ENCODE results near the gene CMTM4. TPM values are rescaled to one million over a fixed set of nuclear protein-coding genes. Genes with fewer than 3 reads are reported as not detected.
A peak's percentile ranks its signal among the peaks of the same experiment; 100 is the strongest.

Gene CMTM4
- total and polyA plus RNA-seq, 2 of the 8 experiments (the other 6 are each of a cell fraction or from before 2014, with no cell fraction given): 35.3 to 51.7 TPM

GRCh38 chr16:66662445-66663194, 33.9 kb downstream of the CMTM4 start:
- POLR2A ChIA-PET (ENCODE audit: partially characterized antibody): interaction anchor here (1.2 to 1.5 kb wide), 3 partner anchors 10 to 54 kb away, joined by 3 to 4 read pairs (median 3); no protein-coding TSS in a partner anchor
- H3K79me2 ChIP-seq (ENCODE audit: control insufficient read depth in 1 of 2, insufficient read depth in 2 of 2, low read length in 2 of 2): peaks cover 0 to 20% of the 10 kb centered on the region in 2 experiments; a peak in 2 of 4 replicates

More at GRCh38 chr16:66662445-66663194, 33.9 kb downstream of the CMTM4 start:
- H3K23me2 ChIP-seq (ENCODE audit: low read depth, low read length): no peaks in the 10 kb centered on the region; the same call in 1 of the 2 replicates
- H3K36me3 ChIP-seq (ENCODE audit: control insufficient read depth in 2 of 4, insufficient read depth in 4 of 4, low read length in 3 of 4): no peaks in the 10 kb centered on the region
- WGBS, 2 experiments (ENCODE audit: extremely low coverage in 1 of 2, insufficient coverage in 1 of 2, insufficient read length in 1 of 2, insufficient replicate concordance in 2 of 2, low coverage in 1 of 2, low lambda C conversion rate in 2 of 2, missing lambda C conversion rate in 1 of 2): 85% methylated on average over 7 of the region's 7 CpGs; no CpG with 5 or more reads in 1 of the 2 experiments
- H2BK5ac ChIP-seq (ENCODE audit: low read depth, low read length): no peak overlapping the region
- no peak overlapping the region for H3K4ac ChIP-seq (replicated peaks; ENCODE audit: insufficient read length, low read depth, low read length)
- no peak overlapping the region for H3K23ac ChIP-seq (ENCODE audit: insufficient read length)
- H3K18ac ChIP-seq (ENCODE audit: extremely low read depth, low read length): no peak overlapping the region
- no peak overlapping the region for H2BK15ac ChIP-seq (ENCODE audit: low read length)
- no peaks in the 10 kb centered on the region for H3K4me1 ChIP-seq (replicated peaks in 1 of 4; ENCODE audit: control insufficient read depth in 3 of 4, insufficient read depth in 4 of 4, low read length in 3 of 4)
- H3K14ac ChIP-seq (ENCODE audit: insufficient read length): no peak overlapping the region
- H2BK20ac ChIP-seq (ENCODE audit: low read length): no peak overlapping the region
- FAIRE-seq: no peak
- no peak overlapping the region for H3K4me3 ChIP-seq (ENCODE audit: extremely low read depth in 1 of 4, insufficient read depth in 2 of 4, low read depth in 3 of 4, low read length in 4 of 4)
- no peak overlapping the region for H4K5ac ChIP-seq (ENCODE audit: insufficient read length, low read depth, low read length)
- no peaks in the 10 kb centered on the region; the same call in 1 of the 2 replicates for H3K79me1 ChIP-seq (ENCODE audit: low read depth, low read length)
- CTCF ChIA-PET (ENCODE audit: partially characterized antibody): interaction anchor here (0.6 to 4.1 kb wide), 25 partner anchors 8 to 200 kb away, joined by 3 to 58 read pairs (median 5); partner anchors contain the start of genes CMTM4 and NAE1
- H4K20me1 ChIP-seq (replicated peaks in 1 of 2; ENCODE audit: control insufficient read depth in 1 of 2, insufficient read depth in 2 of 2, low read length in 2 of 2): peaks cover 2 to 5% of the 10 kb centered on the region in 2 experiments
- H3K9ac ChIP-seq (replicated peaks in 1 of 4; ENCODE audit: extremely low read depth in 1 of 4, low read depth in 3 of 4, low read length in 3 of 4): no peak overlapping the region
- no peak overlapping the region for H2AK5ac ChIP-seq (ENCODE audit: low read depth, low read length)
- no peak overlapping the region for H2BK120ac ChIP-seq (replicated peaks; ENCODE audit: low read depth, low read length)
- no peak overlapping the region for H2BK12ac ChIP-seq (ENCODE audit: low read depth, low read length)
- no peaks in the 10 kb centered on the region for H3K9me3 ChIP-seq (ENCODE audit: insufficient read depth in 2 of 2, low read depth in 1 of 2, low read length in 1 of 2)
- no peak overlapping the region for H3K27ac ChIP-seq (ENCODE audit: low read depth, low read length)
- H2AFZ ChIP-seq (ENCODE audit: low read length): no peak overlapping the region
- no peak overlapping the region for H3K56ac ChIP-seq (replicated peaks; ENCODE audit: insufficient read length, low read depth, low read length)
- no peak overlapping the region for H3K4me2 ChIP-seq (ENCODE audit: insufficient read depth in 1 of 2, low read depth in 2 of 2, low read length in 2 of 2)
- H4K8ac ChIP-seq (ENCODE audit: extremely low read depth, insufficient read depth, low read length): no peak overlapping the region
- H3K27me3 ChIP-seq (replicated peaks in 1 of 4; ENCODE audit: control insufficient read depth in 3 of 4, extremely low read depth in 1 of 4, insufficient read depth in 3 of 4, low read length in 3 of 4): no peaks in the 10 kb centered on the region
- DNase-seq (ENCODE audit: low read depth in 1 of 2, low spot score in 2 of 2): no peak
- H4K91ac ChIP-seq (replicated peaks; ENCODE audit: insufficient read length, low read length): no peak overlapping the region
- TF ChIP-seq RAD21 (IDR thresholded peaks at IDR 0.05 in 1 of 2, conservative IDR thresholded peaks at IDR 0.05 in 1 of 2; ENCODE audit: low read depth in 2 of 2, low read length in 2 of 2) (peak; percentile 31 to 50; a peak in 3 of 4 replicates), SIRT6 (IDR thresholded peaks at IDR 0.05; ENCODE audit: low read length) (no peak), RXRA (IDR thresholded peaks at IDR 0.05; ENCODE audit: insufficient read depth, low read depth, low read length) (no peak), TAF7 (optimal IDR thresholded peaks at IDR 0.05; ENCODE audit: borderline replicate concordance, low read depth, low read length) (no peak), SAP30 (IDR thresholded peaks at IDR 0.05; ENCODE audit: insufficient read depth, insufficient replicate concordance, low read length) (no peak), KDM4A (IDR thresholded peaks at IDR 0.05; ENCODE audit: low read depth, low read length, severe bottlenecking) (no peak)
- TF ChIP-seq, protein P1, sequence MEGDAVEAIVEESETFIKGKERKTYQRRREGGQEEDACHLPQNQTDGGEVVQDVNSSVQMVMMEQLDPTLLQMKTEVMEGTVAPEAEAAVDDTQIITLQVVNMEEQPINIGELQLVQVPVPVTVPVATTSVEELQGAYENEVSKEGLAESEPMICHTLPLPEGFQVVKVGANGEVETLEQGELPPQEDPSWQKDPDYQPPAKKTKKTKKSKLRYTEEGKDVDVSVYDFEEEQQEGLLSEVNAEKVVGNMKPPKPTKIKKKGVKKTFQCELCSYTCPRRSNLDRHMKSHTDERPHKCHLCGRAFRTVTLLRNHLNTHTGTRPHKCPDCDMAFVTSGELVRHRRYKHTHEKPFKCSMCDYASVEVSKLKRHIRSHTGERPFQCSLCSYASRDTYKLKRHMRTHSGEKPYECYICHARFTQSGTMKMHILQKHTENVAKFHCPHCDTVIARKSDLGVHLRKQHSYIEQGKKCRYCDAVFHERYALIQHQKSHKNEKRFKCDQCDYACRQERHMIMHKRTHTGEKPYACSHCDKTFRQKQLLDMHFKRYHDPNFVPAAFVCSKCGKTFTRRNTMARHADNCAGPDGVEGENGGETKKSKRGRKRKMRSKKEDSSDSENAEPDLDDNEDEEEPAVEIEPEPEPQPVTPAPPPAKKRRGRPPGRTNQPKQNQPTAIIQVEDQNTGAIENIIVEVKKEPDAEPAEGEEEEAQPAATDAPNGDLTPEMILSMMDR (IDR thresholded peaks at IDR 0.05; ENCODE audit: control extremely low read depth in 1 of 3, insufficient read depth in 1 of 3, low read depth in 1 of 3, low read length in 3 of 3): peak in 2 of 3 experiments; percentile 21 to 40; a peak in 2 of 4 replicates

Data from H1 (cell line).